Measurements from ENCODE around the gene SUPT20HL1.
"Not testable (repeated sequence)": the region's sequence is repeated elsewhere in the genome, so short reads cannot be mapped to it uniquely, and the experiment has no call there.

Gene SUPT20HL1

DNA sequence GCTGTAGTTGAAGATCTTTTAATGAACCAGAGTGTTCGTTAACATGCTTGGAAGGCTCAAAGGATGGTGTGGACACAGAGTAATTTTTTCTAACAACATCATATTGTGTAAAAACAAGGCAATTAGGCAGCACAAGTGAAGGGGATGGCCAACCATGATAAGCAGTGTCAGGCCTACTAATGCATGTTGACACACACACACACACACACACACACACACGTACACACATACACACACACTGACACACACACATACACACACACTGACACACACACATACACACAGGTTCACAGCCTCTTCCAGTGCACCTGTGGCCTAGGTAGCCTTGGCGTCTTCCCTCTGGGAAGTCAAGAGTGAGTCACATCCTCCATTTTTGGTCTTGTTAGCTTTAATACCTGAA, at the start of gene SUPT20HL1:
Gene SUPT20HL1 (plus strand): TSS at position 368 of the 400 bp plus-strand sequence. CDS start 2,122 bp downstream, outside the sequence.
- DNase-seq: no peak

DNA sequence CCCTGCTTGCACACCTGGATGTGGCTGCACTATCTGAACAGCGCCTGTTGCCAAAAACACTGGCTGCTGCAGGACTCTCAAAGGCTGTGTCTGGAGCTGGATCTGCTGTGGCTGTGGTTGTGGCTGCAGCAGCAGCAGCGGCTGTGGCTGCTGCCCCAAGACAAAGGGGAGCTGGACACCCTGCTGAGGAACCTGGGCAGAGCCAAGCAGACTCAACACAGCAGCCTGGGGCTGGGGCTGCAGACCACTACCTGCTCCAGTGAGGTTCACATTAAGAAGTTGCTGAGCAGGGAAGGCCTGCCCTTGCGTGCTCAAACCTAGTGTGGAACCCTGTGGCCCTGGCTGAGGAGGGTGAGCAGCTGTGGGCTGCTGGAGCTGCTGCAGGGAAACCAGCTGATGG, 49.5 kb upstream of the SUPT20HL1 start:
- not testable (repeated sequence) for DNase-seq

DNA sequence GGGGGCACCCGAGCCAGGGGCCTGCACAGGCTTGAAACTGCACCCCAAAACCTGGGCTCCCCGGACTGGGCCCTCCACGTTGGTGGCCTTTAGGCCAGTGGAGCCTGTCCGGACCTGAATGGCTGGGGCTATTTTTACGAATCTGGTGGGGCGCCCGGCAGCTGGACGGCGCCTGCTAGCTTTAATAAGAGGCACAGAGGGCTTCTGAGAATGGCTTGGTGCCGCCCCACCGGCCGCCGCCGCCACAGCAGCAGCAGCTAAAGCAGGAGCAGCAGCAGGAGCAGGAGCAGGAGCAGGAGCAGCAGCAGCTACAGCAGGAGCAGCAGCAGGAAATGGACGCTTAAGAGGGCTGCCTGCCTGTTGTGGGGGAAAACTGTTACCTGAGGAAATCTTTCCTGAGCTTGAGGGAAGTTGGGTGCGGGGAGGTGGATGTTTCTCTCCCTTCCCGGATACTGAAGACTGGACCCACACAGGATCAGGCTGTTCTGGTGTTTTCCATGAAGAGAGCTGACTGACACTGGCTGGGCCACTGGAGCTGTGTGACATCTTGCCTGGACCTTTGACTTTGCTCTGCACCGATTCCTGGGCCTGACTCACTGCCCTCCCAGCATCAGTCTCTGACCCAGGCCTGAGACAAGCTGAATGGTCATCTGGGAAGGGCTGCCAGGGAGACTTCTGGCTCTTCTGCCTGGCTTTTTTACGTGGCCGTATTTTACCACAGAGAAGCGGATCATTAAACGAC, 48.8 kb upstream of the SUPT20HL1 start:
- not testable (repeated sequence) for DNase-seq

DNA sequence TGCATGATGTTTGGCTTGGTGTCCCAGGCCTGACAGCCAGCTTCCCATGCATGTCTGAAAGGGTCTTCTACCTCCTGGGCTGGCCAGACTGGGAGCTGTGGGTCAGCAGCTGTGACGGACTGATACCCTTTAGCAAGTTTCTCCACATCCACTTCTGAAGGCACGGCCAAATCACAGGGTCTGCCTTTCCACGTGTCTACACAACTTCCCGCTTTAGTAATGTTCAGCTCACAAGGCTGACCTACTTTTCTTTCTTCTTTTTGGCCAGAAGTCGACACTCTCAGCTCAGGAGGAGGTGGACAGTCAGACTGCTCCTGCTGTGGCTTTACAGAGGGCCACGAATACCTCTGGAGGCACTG, 48.2 kb upstream of the SUPT20HL1 start:
- not testable (repeated sequence) for DNase-seq

DNA sequence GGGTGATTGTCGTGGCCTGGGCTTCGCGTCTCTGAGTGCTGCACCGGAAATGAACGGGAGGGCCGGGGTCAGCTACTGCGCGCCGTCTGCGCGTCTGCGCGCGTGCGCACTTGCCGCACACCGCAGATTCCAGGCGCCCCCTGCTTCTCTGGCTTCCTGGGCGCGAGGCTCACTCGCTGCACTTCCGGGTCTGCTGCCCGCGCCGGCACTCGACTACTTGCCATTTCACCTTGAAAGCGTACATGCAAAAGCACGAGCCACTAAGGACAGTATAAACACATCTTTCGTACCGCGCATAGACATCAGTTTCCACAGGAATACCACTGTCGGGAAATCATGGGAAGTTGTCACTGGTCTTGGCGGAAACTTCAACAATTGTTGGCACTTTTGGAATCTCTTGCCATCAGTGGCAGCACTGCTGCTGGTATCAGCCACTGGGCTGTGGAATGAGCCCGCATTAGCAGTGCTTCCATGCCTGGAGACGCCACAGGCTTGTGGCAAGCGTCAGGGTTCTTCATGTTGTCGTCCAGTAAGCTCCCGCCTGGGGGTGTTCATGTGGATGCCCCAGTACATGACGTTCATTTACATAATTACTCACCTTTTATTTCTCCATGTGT, 46.3 kb upstream of the SUPT20HL1 start, which contains the start of gene SUPT20HL2:
Gene SUPT20HL2 (minus strand): TSS at position 51 of the 617 bp plus-strand sequence. CDS start 754 bp downstream, outside the sequence.
- no peak for DNase-seq

DNA sequence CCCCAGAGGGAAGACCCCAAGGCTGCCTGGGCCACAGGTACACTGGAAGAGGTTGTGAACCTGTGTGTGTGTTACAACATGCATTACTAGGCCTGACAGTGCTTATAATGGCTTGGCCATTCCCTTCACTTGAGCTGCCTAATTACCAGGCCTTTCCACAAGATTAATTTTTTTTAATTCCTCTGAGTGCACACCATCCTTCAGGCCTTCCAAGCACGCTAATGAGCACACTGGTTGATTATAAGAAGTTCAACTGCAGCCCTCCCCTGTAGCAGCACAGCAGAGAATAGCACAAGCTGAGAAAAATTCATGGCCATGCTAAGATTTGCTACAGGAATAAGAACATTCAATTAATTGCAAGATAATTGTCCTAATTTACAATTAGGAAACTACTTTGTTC, 44.3 kb upstream of the SUPT20HL1 start:
- DNase-seq: no peak

DNA sequence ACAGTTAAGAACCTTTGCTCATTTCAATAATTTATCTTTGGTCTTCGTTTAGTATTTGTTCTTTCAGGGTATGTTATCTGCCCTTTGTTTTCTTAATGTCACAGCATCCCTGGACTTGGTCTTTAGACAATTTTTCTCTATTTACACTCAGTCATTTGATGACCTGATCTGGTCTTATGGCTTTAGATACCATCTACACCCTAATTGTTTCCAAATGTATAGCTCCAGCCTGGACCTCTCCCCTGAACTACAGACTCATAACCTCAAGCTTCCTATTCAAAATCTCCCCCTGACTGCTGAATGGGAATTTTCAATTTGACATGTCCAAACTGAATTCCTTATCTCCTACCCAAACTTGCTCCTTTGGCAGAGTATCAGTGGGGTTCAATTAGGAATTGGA, 42.9 kb upstream of the SUPT20HL1 start:
- DNase-seq: no peak

DNA sequence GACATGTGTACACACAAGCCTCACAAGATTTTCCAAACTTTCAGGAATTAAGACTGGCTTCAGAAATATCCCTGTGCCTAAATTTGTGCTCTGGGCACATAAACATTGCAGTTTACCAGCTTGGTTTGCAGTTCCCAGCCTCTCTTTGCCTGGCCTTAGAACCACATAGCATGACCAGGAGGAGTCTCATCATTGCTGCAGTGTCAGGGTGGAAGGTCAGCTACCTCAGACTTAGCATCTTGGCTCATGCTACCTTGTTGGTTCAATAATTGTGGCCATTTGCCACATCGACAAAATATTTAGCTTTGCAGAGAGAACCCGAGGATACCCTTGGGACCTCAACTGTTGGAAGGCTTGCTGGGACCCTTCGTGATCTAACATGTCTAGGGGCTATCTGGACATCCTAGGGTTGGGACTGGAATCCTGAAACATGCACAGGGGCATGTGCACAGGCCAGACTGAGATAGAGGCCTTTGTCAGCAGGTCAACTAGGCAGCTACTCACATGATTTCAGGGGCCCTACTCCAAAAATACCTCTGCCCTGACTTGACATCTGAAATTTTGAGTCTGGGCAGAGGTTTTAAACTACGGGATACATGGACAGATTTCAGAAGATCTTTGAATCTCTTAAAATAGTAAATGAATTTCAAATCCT, 38.6 kb upstream of the SUPT20HL1 start:
- no peak for DNase-seq

DNA sequence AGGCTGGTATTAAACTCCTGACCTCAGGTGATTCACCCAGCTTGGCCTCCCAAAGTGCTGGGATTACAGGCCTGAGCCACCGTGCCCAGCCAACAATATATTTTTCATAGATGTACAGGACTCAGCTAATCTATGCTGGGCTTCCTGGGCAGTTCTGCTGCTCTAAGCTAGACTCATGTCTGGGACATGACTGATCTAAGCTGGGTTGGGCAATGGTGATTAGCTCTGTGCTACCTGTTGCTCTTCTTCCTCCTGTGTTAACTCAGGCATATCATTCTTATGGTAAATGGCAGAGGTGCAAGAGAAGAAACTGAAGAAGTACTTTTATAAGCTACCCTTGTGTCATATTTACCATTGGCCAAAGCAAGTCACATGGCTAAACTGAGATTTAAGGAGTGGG, 35.2 kb upstream of the SUPT20HL1 start:
- no peak for DNase-seq

DNA sequence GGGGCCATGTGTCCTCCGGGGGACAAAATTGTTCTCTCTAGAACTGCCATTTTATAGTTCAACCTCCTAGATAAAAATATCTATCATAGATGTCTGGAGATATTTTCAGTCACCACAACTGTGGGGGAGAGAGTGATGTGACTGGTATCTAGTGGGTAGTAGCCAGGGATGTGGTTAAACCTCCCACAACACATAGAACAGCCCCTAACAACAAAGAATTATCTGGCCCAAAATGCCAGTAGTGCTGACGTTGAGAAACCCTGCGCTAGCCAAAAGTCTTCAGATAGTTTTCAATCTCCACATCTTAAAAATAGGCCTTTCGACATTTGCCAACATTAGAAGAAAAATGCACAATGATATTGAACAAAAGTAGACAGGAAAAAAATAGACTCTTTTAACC, 27.6 kb upstream of the SUPT20HL1 start:
- no peak for DNase-seq

DNA sequence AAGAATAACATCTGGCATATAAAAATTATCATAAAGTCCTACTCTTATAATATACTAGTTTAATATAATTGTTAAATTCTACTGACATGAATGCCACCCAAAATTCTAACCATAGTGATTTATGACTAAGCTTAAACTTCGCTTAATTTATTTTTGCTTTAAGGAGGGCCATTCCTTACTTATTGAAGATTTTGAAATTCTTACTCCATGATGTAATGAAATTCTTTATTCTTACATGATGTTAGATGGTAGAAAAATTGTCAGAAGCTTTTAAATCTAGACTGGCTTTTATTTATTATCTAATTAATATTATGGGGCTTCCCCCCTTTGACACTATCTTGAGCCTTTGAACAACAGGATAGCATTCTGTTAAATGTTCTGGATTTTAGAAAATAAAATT, 27.1 kb upstream of the SUPT20HL1 start:
- DNase-seq: no peak

DNA sequence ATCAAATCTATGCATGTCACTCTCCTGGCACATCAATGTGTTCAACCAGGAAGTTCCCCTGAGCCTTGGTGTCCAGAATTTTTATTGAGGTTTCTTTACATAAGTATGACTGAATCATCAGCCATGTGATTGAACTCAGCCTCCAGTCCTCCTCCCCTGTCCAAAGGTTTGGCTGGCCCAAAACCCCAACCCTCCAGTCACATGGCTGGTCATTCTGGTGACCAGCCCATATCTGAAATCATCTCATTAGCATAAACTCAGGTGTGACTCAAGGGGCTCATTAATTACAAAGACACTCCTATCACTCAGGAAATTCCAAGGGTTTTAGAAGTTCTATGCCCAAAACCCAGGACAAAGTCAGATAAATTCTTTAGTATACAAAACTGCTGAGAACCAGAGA, 26.0 kb upstream of the SUPT20HL1 start:
- no peak for DNase-seq

DNA sequence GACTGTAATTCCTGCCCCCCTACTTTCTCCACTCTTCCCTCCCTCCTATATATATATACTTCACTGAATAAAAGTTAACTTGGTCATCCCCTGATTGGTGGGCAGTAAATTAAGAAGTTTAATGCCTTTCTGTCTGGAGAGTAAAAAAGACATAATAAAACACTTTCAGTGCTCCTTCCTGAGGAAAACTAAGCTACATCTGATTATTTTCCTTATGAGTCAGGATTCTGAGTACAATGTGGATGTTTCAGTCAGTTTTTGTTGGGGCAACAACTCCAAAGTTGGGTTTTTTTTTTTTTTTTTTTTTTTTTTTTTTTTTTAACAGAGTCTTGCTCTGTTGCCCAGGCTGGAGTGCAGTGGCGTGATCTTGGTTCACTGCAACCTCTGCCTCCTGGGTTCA, 24.6 kb upstream of the SUPT20HL1 start:
- DNase-seq: no peak

DNA sequence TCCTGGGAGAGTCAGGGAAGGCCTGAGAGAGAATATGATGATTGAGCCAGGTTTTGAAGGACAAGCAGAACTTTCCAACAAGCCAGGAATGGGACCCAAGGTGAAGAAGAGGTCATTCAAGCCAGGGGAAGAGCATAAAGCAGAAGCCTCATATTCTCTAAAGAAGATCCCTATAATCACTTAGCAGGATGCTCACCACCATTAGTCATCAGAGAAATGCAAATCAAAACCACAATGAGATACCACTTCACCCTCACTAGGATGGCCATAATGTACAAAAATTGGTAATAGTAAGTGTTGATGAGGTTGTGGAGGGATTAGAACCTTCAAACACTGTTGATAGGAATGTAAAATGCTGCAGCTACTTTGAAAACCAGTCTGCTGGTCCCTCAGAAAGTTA, 20.5 kb upstream of the SUPT20HL1 start:
- DNase-seq: no peak

DNA sequence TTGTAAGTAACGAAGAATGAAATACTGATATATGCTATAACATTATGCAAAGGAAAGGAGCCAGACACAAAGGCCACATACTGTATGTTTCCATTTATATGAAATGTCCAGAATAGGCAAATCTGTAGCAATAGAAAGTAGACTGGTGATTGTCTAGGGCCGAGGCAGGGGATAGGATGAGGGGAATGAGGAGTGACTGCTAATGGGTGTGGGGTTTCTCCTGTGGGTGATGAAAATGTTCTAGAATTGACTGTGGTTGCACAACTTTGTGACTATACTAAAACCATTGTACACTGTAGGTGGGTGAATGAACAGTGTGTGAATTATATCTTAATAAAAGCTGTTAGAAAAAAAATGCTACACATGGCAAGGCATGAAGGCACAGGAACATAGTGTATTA, 19.9 kb upstream of the SUPT20HL1 start:
- no peak for DNase-seq

DNA sequence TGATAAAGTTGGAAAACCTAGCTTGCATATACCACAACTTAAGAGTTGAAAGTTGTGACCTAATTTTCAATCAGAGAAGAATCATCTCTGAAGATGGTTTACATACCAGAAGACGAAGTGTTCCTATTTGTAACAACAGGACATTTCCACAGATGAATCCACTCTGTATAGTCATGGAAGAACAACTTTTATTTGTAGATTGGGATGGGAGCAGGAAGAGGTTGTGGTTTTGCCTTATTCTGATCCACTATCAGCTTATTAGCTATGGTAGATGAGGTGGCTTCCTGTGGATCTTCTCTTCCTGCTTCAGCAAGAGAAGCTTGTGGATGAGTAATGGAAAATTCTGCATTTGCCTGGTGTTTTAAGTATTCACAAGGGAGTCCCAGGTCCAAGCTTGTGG, 18.6 kb upstream of the SUPT20HL1 start:
- DNase-seq: no peak

DNA sequence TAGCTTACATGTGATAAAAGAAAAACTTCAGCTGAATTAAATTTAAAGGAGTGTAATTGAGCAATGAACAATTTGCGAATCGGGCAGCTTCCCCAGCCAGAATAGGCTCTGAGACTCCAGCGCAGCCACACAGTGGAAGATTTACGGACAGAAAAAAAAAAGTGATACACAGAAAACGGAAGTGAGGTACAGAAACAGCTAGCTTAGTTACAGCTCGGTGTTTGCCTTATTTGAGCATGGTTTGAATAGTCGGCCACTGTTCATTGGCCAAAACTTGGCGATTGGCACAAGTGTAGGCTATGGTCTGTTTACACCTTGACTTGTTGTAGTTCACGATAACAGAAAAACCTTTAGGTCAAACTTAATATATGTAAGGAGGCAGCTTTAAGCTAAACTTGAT, 16.7 kb upstream of the SUPT20HL1 start:
- DNase-seq: no peak

DNA sequence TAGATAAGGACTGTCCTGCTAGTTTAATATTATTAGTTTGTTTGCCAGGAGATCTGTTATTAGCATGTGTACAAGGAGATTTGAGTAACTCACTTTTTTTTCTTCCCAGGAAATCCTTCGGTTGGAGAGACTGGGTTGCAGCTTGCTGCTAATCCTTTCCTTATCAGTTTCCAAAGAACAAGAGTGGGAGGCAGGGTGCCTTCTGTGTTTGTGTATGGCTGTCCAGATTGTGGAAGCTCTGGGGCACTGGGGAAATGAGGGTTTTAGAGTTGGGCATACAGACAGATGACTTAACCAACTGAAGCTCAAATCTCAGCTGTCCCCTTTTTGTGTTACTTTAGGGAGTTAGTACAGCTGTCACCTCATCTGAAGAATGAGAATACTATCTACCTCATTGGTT, 12.6 kb upstream of the SUPT20HL1 start:
- no peak for DNase-seq

DNA sequence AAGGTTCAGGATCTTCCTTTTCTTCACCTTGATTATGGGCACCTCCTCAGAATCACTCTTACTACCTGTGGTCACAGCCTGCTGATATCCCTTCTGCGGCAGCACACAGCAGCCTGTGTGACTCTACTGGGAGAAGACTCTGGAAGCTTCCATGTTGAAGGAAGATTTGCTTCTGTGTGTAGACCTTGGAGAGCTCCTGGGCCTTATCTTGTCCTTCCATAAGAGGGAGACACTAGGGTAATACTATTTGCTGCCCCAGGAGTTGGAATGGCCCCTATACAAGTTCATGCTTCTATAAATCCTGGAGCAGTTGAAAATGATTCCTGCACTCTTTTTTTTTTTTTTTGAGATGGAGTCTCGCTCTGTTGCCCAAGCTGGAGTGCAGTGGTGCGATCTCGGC, 10.2 kb upstream of the SUPT20HL1 start:
- DNase-seq: no peak

DNA sequence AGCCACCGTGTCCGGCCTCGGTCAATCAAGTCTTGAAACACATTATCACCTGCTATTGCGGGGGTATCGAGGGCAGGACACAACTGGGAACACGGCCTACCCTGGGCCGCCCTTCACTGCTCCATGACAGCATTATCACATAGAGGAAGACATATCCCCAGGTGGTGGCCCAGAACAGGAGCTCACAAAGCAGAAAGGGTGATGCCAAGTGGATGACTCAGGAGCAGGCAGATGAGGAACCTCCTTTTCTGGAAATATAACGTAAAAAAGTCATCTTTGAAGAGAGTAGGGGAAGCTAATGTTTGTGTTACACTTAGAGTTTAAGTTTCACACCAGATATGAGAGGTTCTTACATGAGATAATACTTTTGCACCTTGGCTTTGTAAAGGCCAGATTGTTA, 5.3 kb upstream of the SUPT20HL1 start:
- DNase-seq: no peak

DNA sequence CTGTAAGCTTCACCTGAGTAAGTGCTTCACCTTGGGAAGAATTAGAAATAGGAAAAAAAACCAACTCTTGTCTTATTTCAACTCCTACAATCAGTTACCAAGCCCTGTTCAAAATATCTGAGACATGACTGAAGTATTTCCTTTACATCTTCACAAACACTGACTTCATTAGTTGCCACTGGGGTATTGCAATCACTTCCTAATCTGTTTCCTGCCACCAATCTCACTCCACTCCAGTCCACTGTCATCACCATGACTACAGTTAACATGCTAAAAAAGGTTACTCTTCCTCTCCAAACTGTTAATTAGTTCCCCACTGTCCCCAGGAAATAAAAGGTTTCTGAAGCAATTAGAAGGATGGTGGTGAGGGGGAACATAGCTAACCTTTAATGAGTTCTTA, 3.3 kb upstream of the SUPT20HL1 start:
- DNase-seq: no peak

DNA sequence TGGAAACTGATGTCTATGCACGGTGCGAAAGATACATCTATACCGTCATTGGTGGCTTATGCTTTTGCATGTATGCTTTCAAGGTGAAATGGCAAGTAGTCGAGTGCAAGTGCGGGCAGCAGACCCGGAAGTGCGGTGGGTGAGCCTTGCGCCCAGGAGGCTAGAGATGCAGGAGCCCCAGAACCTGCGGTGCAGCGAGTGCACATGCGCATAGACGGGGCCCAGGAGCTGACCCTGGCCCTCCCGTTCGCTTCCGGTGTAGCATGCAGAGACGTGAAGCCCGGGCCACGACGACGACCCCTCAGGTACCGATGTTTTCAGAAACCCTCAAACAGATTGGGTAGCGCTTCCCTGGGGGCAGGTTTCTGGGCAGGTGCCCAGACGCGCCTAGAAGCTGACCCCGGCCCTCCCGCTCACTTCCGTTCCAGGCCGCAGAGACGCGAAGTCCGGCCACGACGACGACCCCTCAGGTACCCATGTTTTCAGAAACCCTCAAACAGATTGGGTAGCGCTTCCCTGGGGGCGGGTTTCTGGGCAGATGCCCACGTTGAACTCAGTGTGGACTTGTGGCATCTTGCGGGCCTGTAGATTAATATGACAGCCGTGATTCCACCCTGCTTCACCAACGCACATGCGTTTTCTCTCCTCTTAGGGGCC, 1.8 kb downstream of the SUPT20HL1 start:
- DNase-seq: not testable (repeated sequence)

DNA sequence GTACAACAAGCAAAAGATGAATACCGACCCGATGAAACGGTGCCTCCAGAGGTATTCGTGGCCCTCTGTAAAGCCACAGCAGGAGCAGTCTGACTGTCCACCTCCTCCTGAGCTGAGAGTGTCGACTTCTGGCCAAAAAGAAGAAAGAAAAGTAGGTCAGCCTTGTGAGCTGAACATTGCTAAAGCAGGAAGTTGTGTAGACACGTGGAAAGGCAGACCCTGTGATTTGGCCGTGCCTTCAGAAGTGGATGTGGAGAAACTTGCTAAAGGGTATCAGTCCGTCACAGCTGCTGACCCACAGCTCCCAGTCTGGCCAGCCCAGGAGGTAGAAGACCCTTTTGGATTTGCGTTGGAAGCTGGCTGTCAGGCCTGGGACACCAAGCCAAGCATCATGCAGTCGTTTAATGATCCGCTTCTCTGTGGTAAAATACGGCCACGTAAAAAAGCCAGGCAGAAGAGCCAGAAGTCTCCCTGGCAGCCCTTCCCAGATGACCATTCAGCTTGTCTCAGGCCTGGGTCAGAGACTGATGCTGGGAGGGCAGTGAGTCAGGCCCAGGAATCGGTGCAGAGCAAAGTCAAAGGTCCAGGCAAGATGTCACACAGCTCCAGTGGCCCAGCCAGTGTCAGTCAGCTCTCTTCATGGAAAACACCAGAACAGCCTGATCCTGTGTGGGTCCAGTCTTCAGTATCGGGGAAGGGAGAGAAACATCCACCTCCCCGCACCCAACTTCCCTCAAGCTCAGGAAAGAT, 3.2 kb downstream of the SUPT20HL1 start:
- not testable (repeated sequence) for DNase-seq
